Stimulated activated CD4-positive, alpha-beta T cell treated with anti-CD3 and anti-CD28 coated beads, Interleukin-15, amount 100 ng/mL, for 48 hours (primary cell): ENCODE measurements around the gene SH2D1A.
"Not testable (repeated sequence)": the region's sequence is repeated elsewhere in the genome, so short reads cannot be mapped to it uniquely, and the experiment has no call there.

Experiments used
- DNase-seq, 2 donors: peaks; one replicate each; pipeline ENCODE4 v3.0.0-alpha.2; 2020; ENCODE audit warnings: low read depth in 2 of 2

SH2D1A gene

GRCh38 chrX:124354648-124355047 lies 8.3 kb downstream of the SH2D1A start:
- DNase-seq: no peak

GRCh38 chrX:124358800-124359383 lies 12.5 kb downstream of the SH2D1A start:
- DNase-seq: no peak

- DNase-seq: no peak
These were observed 15.7 kb downstream of the SH2D1A start for GRCh38 chrX:124362072-124362471.

- no peak for DNase-seq
These were observed 16.4 kb downstream of the SH2D1A start for GRCh38 chrX:124362761-124363160.

GRCh38 chrX:124369722-124370121 lies 23.4 kb downstream of the SH2D1A start:
- no peak for DNase-seq

- DNase-seq: no peak
These were observed 27.0 kb downstream of the SH2D1A start for GRCh38 chrX:124373348-124373747.

GRCh38 chrX:124378643-124379042 lies 32.3 kb downstream of the SH2D1A start:
- no peak for DNase-seq

GRCh38 chrX:124383354-124383753 lies 37.0 kb downstream of the SH2D1A start:
- no peak for DNase-seq

GRCh38 chrX:124386401-124386800 lies 40.0 kb downstream of the SH2D1A start:
- no peak for DNase-seq

GRCh38 chrX:124388562-124388961 lies 42.2 kb downstream of the SH2D1A start:
- DNase-seq: peak; percentile 12 to 52

GRCh38 chrX:124392794-124393193 lies 46.4 kb downstream of the SH2D1A start:
- no peak for DNase-seq

- no peak for DNase-seq
These were observed 46.9 kb downstream of the SH2D1A start for GRCh38 chrX:124393238-124393637.

- DNase-seq: no peak
These were observed 47.3 kb downstream of the SH2D1A start for GRCh38 chrX:124393659-124394058.

- no peak for DNase-seq
These were observed 49.0 kb downstream of the SH2D1A start for GRCh38 chrX:124395145-124395880.

GRCh38 chrX:124401696-124402095 lies 55.3 kb downstream of the SH2D1A start:
- no peak for DNase-seq

- DNase-seq: no peak
These were observed 59.5 kb downstream of the SH2D1A start for GRCh38 chrX:124405868-124406267.

- peak; percentile 65 for DNase-seq
These were observed 60.1 kb downstream of the SH2D1A start for GRCh38 chrX:124406294-124407014.

GRCh38 chrX:124407226-124407625 lies 60.9 kb downstream of the SH2D1A start:
- no peak for DNase-seq

- not testable (repeated sequence) for DNase-seq
These were observed 62.0 kb downstream of the SH2D1A start for GRCh38 chrX:124408380-124408779.

GRCh38 chrX:124413244-124413643 lies 66.9 kb downstream of the SH2D1A start:
- no peak for DNase-seq

GRCh38 chrX:124414281-124414680 lies 67.9 kb downstream of the SH2D1A start:
- DNase-seq: no peak

GRCh38 chrX:124415115-124415800 lies 68.9 kb downstream of the SH2D1A start:
- DNase-seq: no peak
